ENCODE data around the gene PFKFB4.

Gene PFKFB4

DNA sequence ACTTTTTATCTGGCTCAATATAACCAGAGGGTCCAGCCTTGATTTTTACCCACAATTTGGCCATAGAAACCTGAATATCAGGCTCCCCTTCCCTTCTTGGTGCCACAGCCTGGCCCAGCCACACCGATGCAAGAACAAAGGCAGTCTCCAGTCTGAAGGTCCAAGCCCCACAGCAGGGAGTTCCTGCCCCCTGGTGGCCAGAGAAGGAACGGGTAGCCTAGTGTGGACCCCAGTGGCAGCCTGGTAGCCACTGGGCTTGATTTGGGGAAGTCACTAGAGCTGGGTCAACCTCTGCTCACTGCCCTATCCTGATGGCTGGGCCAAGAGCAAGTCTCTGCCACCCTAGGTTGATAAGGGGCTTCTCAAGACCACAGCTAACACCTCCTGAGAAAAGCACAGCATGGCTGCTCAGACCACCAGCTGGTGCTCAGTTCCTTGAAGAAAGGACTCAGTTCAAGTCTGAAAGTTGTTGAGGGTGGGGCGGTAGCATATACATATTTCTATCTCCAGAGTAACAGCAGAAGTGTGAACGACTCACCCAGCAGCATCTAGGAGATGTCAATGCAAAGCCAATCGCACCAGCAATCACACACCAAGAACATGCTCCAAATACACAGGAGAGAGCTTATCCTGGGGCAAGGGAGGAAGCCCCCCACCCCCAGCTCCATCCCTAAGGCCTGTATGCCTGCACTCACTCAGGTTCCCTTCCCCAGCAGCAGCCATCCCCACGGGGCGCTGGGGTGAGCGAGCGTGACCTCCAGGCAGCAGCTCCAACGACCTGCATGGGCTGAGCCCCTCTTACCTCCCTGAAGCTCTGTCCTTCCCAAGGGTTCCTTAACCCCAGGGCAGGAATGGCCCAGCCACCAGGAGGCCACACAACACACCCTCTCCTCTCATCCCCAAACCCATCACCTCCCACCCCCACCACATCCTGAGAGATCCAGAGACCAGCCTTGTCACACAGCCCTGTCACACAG is 7.6 kb downstream of the PFKFB4 start:
- FAIRE-seq = no peak
- peak; percentile 84 for DNase-seq (ENCODE audit: insufficient read length, low spot score)
- TF ChIP-seq, protein P1, sequence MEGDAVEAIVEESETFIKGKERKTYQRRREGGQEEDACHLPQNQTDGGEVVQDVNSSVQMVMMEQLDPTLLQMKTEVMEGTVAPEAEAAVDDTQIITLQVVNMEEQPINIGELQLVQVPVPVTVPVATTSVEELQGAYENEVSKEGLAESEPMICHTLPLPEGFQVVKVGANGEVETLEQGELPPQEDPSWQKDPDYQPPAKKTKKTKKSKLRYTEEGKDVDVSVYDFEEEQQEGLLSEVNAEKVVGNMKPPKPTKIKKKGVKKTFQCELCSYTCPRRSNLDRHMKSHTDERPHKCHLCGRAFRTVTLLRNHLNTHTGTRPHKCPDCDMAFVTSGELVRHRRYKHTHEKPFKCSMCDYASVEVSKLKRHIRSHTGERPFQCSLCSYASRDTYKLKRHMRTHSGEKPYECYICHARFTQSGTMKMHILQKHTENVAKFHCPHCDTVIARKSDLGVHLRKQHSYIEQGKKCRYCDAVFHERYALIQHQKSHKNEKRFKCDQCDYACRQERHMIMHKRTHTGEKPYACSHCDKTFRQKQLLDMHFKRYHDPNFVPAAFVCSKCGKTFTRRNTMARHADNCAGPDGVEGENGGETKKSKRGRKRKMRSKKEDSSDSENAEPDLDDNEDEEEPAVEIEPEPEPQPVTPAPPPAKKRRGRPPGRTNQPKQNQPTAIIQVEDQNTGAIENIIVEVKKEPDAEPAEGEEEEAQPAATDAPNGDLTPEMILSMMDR (IDR thresholded peaks at IDR 0.05; ENCODE audit: insufficient read depth, missing control alignments) = peak; percentile 89

GRCh38 chr3:48548126-48548525 is 8.5 kb downstream of the PFKFB4 start:
- FAIRE-seq (no peak), DNase-seq (ENCODE audit: insufficient read length, low spot score) (no peak)
- TF ChIP-seq, protein P1 (IDR thresholded peaks at IDR 0.05; ENCODE audit: insufficient read depth, missing control alignments) = no peak

GRCh38 chr3:48546203-48546829 is 10.3 kb downstream of the PFKFB4 start:
- DNase-seq (ENCODE audit: insufficient read length, low spot score) (no peak), FAIRE-seq (no peak)
- TF ChIP-seq, protein P1 (IDR thresholded peaks at IDR 0.05; ENCODE audit: insufficient read depth, missing control alignments) = no peak

DNA sequence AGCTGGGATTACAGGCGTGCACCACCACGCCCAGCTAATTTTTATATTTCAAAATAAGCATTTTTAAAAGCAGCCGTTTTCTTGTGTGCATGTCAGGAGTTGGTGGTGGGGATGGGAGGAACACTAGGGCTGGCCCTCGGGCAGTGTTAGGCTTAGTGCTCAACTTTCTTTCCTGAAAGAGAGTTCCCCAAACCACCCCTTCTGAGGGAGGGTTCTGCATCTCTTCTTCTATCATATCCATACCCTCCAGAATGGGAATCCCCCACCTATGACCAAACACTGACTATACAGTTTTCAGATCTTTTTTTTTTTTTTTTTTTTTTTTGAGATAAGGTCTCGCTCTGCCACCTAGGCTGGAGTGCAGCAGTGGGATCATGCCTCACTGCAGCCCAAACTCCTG is 12.5 kb downstream of the PFKFB4 start:
- no peak for FAIRE-seq
- TF ChIP-seq, protein P1 (IDR thresholded peaks at IDR 0.05; ENCODE audit: insufficient read depth, missing control alignments) = no peak
- DNase-seq (ENCODE audit: insufficient read length, low spot score) = no peak

DNA sequence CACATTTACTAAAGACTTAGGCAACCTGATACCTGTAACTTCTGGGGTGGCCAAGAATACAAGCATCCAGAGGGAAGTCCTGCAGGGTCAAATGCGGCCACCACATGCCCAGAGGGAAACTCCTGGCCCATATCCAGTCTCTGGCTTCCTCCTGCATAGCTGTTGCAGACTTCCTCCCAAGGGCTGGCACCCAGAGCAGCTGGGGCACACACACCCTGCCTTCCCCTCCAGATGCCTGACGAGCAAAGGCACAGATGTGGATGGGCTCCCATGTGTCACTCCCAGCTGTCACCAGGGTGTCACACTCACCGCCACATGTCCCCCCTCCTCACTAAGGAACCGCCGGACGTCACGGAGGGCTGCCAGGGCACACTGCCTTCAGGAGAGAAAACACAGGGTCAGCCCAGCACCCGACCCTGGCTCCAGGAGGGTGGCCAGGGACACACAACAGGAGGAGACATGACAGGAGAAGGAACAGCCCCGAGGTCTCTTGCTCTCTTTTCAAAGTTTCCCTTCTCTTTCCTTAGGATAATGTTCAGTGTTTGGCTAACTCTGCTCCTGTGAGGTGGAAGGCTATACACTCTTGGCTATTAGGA is 13.2 kb downstream of the PFKFB4 start:
- no peak for DNase-seq (ENCODE audit: insufficient read length, low spot score)
- FAIRE-seq = no peak
- TF ChIP-seq, protein P1 (IDR thresholded peaks at IDR 0.05; ENCODE audit: insufficient read depth, missing control alignments) = no peak

GRCh38 chr3:48538451-48538850 is 18.2 kb downstream of the PFKFB4 start:
- DNase-seq (ENCODE audit: insufficient read length, low spot score) (no peak), FAIRE-seq (no peak)
- TF ChIP-seq, protein P1 (IDR thresholded peaks at IDR 0.05; ENCODE audit: insufficient read depth, missing control alignments) = no peak
